Neural progenitor cell (in vitro differentiated cells): ENCODE data around the gene NPY4R2. TPM values are rescaled to one million over a fixed set of nuclear protein-coding genes. Genes with fewer than 3 reads are reported as not detected.
"Not testable (repeated sequence)": the region's sequence is repeated elsewhere in the genome, so short reads cannot be mapped to it uniquely, and the experiment has no call there.

Experiments
- DNase-seq: peaks from one replicate; pipeline ENCODE4 v3.0.0-alpha.2; 2016; ENCODE audit warnings: low spot score
- H2AFZ ChIP-seq: fragments of 200-600 bp; sonication (generic); replicated peaks from 2 replicates; pipeline ENCODE4 v1.6.1; 2016; ENCODE audit warnings: antibody characterized with exemption
- H3F3A ChIP-seq: fragments of 200-600 bp; sonication (generic); 2 replicates; pipeline ENCODE4 v1.6.1; 2016; ENCODE audit warnings: antibody characterized with exemption, low read depth
- H3K27ac ChIP-seq: fragments of 200-600 bp; sonication (generic); 2 replicates; pipeline ENCODE4 v1.5.1; 2016; ENCODE audit warnings: mild to moderate bottlenecking
- H3K27me3 ChIP-seq: fragments of 200-600 bp; sonication (generic); 2 replicates; pipeline ENCODE4 v1.6.1; 2016; ENCODE audit warnings: mild to moderate bottlenecking, moderate library complexity
- H3K36me3 ChIP-seq: fragments of 200-600 bp; sonication (generic); 2 replicates; pipeline ENCODE4 v1.5.1; 2016
- H3K4me1 ChIP-seq: fragments of 200-600 bp; sonication (generic); 2 replicates; pipeline ENCODE4 v1.6.1; 2016; ENCODE audit warnings: mixed run types
- H3K4me2 ChIP-seq: fragments of 200-600 bp; sonication (generic); 2 replicates; pipeline ENCODE4 v1.6.1; 2016
- H3K4me3 ChIP-seq: fragments of 200-600 bp; sonication (generic); 2 replicates; pipeline ENCODE4 v1.5.1; 2016
- H3K79me2 ChIP-seq: fragments of 200-600 bp; sonication (generic); 2 replicates; pipeline ENCODE4 v1.6.1; 2016; ENCODE audit warnings: low read depth
- H3K9ac ChIP-seq: fragments of 200-600 bp; sonication (generic); 2 replicates; pipeline ENCODE4 v1.6.1; 2016
- H3K9me3 ChIP-seq: fragments of 200-600 bp; sonication (generic); 2 replicates; pipeline ENCODE4 v1.5.1; 2016; ENCODE audit warnings: low read depth
- H4K20me1 ChIP-seq: fragments of 200-600 bp; sonication (generic); 2 replicates; pipeline ENCODE4 v1.6.1; 2016; ENCODE audit warnings: low read depth
- H3K27ac Mint-ChIP-seq: 3 replicates; pipeline ENCODE4 v1.8.0; 2021; ENCODE audit warnings: mixed read lengths
- H3K27me3 Mint-ChIP-seq: 2 replicates; pipeline ENCODE4 v1.8.0; 2022; ENCODE audit warnings: low read depth, mild to moderate bottlenecking, inconsistent platforms, moderate library complexity, mixed read lengths; ENCODE audit not compliant: insufficient read depth
- H3K36me3 Mint-ChIP-seq: 3 replicates; pipeline ENCODE4 v1.8.0; 2021; ENCODE audit warnings: mixed read lengths
- H3K4me1 Mint-ChIP-seq: 3 replicates; pipeline ENCODE4 v1.8.0; 2021; ENCODE audit warnings: mixed read lengths
- H3K4me3 Mint-ChIP-seq: 3 replicates; pipeline ENCODE4 v1.8.0; 2021; ENCODE audit warnings: mild to moderate bottlenecking, moderate library complexity, mixed read lengths
- H3K9me3 Mint-ChIP-seq: 3 replicates; pipeline ENCODE4 v1.8.0; 2020; ENCODE audit warnings: mixed read lengths
- total RNA-seq: library from RNA; depleted of rRNA; stranded (reverse); fragments of >200 nt; gene quantifications from 2 replicates; pipeline ENCODE4 v1.2.3, GENCODE V29; 2015; ENCODE audit warnings: low replicate concordance

The NPY4R2 gene
- total RNA-seq, 1 donor from 2014 or later: not detected

DNA sequence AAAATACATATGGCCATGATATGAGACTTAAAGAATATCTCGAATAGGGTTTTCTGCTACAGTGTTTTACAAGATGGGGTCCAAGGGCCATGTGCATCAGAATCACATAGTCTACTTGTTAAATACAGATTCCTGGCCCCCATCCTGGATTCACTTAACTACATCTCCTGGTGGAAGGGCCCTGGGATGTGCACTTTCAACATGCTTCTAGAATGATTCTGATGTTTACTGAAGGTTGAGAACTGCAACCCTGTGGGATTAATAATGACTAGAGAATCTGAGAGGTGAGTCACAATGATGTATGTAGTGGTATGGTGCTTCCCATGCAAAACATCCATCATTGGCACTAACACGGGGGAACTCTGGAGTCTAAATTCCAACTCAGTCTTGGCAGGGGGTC, 2.1 kb downstream of the NPY4R2 start:
- H3K9me3 Mint-ChIP-seq, DNase-seq, H3K27ac ChIP-seq, H3K4me2 ChIP-seq, H3K36me3 ChIP-seq, H4K20me1 ChIP-seq, H3K79me2 ChIP-seq, H3K4me3 Mint-ChIP-seq, H3K4me3 ChIP-seq, H3K9me3 ChIP-seq, H3F3A ChIP-seq, H3K27me3 Mint-ChIP-seq, H3K4me1 ChIP-seq, H3K4me1 Mint-ChIP-seq, H3K27me3 ChIP-seq, H3K36me3 Mint-ChIP-seq, H2AFZ ChIP-seq, H3K27ac Mint-ChIP-seq, H3K9ac ChIP-seq: not testable (repeated sequence)

DNA sequence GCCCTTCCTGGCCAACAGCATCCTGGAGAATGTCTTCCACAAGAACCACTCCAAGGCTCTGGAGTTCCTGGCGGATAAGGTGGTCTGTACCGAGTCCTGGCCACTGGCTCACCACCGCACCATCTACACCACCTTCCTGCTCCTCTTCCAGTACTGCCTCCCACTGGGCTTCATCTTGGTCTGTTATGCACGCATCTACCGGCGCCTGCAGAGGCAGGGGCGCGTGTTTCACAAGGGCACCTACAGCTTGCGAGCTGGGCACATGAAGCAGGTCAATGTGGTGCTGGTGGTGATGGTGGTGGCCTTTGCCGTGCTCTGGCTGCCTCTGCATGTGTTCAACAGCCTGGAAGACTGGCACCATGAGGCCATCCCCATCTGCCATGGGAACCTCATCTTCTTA, 4.0 kb downstream of the NPY4R2 start:
- H3K4me1 ChIP-seq, H3K4me3 Mint-ChIP-seq, H3K9me3 Mint-ChIP-seq, H3K4me2 ChIP-seq, H3K4me1 Mint-ChIP-seq, H3K27ac ChIP-seq, H3K79me2 ChIP-seq, H2AFZ ChIP-seq, H3F3A ChIP-seq, H3K27me3 ChIP-seq, H3K36me3 Mint-ChIP-seq, H3K27me3 Mint-ChIP-seq, H3K9ac ChIP-seq, H4K20me1 ChIP-seq, H3K9me3 ChIP-seq, H3K4me3 ChIP-seq, H3K27ac Mint-ChIP-seq, DNase-seq, H3K36me3 ChIP-seq: not testable (repeated sequence)

DNA sequence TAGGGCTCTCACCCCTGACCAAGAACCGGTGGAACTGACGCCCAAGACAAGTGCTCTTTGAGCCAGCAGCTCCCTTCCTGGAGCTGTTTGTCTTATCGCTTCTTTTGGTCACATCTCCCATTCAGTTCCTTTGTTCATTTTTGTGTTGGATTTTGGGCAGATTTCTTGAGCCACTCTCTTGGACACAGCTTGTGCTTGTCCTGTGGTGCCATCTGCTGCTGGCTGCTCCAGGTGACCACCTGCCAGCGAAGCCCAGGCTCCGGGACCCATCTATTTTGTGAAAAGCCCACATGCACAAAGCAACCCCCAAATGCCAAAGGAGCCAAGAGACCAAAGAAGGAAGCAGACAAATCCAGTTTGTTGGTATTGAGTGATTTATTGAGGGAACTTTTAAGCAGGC, 6.2 kb downstream of the NPY4R2 start:
- not testable (repeated sequence) for DNase-seq, H3K9me3 Mint-ChIP-seq, H3K36me3 ChIP-seq, H3K79me2 ChIP-seq, H3K9me3 ChIP-seq, H4K20me1 ChIP-seq, H3K4me3 Mint-ChIP-seq, H3K27ac ChIP-seq, H3F3A ChIP-seq, H3K4me2 ChIP-seq, H3K4me3 ChIP-seq, H3K27me3 Mint-ChIP-seq, H3K4me1 ChIP-seq, H3K27ac Mint-ChIP-seq, H3K4me1 Mint-ChIP-seq, H3K9ac ChIP-seq, H3K36me3 Mint-ChIP-seq, H2AFZ ChIP-seq, H3K27me3 ChIP-seq

DNA sequence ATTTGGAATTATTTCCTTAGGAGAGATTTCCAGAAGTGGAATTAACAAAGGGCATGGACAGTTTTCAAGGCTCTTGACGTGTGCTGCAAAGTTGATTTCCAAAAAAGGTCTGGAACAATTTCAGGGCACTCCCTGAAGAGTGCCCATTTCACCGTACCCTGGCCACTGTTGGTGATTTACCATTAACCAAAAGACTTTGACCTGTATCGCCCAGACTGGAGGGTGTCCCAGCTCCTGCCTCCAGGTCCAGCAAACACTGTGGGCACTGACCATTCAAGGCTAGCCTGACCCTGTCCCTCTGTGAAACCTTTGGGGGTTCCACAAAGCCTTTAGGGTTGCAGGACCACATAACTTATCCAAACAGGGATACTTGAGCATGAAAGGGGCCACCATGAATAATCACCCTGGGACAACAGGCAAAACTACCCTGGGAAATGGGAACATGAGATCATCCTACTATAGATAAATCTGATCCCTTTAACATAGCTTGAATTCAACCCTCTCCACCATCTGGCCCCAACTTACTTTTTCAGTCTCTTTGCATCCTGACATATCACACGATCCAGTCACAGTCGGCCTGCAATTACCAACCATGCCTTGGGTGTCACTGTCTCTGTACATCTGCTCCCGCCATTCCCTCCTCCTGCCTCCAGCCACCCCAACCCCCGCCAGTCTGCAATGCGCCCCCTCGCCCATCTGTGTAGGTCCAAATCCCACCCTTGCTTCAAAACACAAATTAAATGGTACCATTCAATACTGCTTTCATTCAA, 8.9 kb downstream of the NPY4R2 start:
- not testable (repeated sequence) for H3K4me1 Mint-ChIP-seq, H2AFZ ChIP-seq, H3K27ac Mint-ChIP-seq, H3K27me3 ChIP-seq, H3K36me3 Mint-ChIP-seq, H3K4me2 ChIP-seq, H3K27ac ChIP-seq, H3K4me1 ChIP-seq, H4K20me1 ChIP-seq, DNase-seq, H3K4me3 Mint-ChIP-seq, H3K9me3 Mint-ChIP-seq, H3K9me3 ChIP-seq, H3K9ac ChIP-seq, H3K27me3 Mint-ChIP-seq, H3K36me3 ChIP-seq, H3K4me3 ChIP-seq, H3F3A ChIP-seq, H3K79me2 ChIP-seq

DNA sequence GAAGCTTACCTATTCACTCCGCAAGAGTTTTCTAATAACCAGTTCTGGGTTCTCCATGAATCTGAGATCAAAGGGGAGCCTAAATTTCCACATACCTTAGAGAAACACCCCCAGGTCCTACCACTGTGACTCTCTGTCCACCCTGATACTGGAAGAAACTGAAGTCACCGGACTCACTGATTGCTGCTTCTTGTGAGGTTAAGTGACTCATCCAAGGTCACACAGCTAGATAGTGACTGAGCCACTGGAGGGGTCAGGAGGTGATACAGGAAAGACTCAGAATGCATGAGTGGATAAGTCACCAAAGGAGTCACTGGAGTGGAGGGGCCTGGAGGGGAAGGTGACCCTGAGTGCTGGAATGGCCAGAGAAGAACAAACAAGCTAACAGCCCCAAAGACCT, 9.8 kb downstream of the NPY4R2 start:
- not testable (repeated sequence) for H3K4me1 Mint-ChIP-seq, H3K27ac ChIP-seq, H3K36me3 ChIP-seq, H3K9me3 ChIP-seq, H3K27ac Mint-ChIP-seq, H3K9ac ChIP-seq, H3F3A ChIP-seq, DNase-seq, H3K27me3 ChIP-seq, H3K4me3 Mint-ChIP-seq, H3K9me3 Mint-ChIP-seq, H4K20me1 ChIP-seq, H3K27me3 Mint-ChIP-seq, H3K4me3 ChIP-seq, H3K36me3 Mint-ChIP-seq, H3K4me1 ChIP-seq, H3K4me2 ChIP-seq, H2AFZ ChIP-seq, H3K79me2 ChIP-seq

DNA sequence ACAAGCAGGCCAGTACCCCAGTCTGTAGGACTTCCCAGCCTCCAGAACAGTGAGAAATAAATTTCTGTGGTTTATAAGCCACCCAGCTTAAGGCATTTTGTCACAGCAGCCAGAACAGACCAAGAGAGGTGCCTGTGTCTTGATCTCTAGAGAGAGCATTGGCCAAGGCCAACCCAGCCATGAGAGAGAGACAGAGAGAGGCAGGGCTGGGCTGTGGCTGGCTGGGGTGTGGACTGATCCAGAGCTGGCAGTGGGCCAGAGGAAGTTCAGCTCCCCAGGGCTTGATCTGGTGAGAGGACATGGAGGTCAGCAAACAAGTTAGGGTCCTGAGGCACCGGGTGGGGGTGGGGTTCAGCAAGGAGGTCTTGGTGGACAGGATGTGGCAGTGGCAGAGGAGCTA, 14.4 kb downstream of the NPY4R2 start:
- not testable (repeated sequence) for H3K4me3 Mint-ChIP-seq, H3K27me3 Mint-ChIP-seq, H3K27ac Mint-ChIP-seq, DNase-seq, H2AFZ ChIP-seq, H3K9ac ChIP-seq, H3K4me2 ChIP-seq, H3F3A ChIP-seq, H3K4me1 Mint-ChIP-seq, H3K36me3 ChIP-seq, H4K20me1 ChIP-seq, H3K9me3 Mint-ChIP-seq, H3K9me3 ChIP-seq, H3K27ac ChIP-seq, H3K27me3 ChIP-seq, H3K4me1 ChIP-seq, H3K4me3 ChIP-seq, H3K79me2 ChIP-seq, H3K36me3 Mint-ChIP-seq

DNA sequence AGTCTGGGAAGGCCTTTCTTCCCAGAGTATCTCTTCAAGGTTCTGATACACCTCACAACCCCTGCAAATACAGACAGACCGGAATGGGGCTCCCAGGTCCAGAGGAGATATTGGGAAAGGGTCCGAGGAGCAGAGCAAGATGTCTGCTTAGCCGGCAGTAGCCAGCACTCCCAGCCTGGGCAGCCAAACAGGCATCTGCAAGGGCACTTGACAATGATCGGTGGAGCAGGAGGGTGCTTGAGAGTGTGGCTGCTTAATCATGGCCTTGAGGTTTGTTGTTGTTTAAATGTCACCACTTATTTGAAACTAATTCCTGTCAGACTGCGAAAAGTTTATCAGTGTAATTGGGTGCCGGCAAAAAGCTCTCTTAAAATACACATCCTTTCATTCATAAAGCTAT, 15.0 kb downstream of the NPY4R2 start:
- H3K27ac Mint-ChIP-seq: not testable (repeated sequence)

DNA sequence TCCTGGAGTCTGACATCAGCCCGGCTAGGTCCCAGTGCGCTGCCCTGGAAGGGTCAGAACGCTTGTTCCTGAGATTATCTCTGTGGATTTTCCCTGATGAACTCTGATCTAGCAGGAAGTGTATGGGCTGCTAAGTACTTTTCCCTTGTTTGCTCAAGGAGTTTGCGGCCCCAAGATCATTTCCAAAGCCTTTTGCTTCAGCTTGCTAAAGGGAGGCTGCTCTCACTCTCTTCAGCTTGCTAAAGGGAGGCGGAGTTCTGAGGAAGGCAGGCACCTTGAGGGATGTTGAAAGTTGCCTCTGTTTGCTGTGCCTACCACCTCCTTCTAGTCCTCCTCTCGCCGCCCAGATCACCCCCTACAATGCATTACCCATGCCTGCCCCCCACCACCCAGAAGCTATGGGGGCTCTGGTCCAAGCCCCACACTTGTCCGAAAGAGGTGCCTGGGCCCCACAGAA, 18.3 kb downstream of the NPY4R2 start:
- not testable (repeated sequence) for H3K9me3 Mint-ChIP-seq, H3K4me1 ChIP-seq

More for the DNA sequence above, 15.0 kb downstream of the NPY4R2 start:
- H3K4me3 Mint-ChIP-seq, H3K4me1 ChIP-seq, H3K27ac ChIP-seq, H3K4me2 ChIP-seq, H3K9me3 Mint-ChIP-seq, H3K9ac ChIP-seq, H3K36me3 Mint-ChIP-seq, H3F3A ChIP-seq, H4K20me1 ChIP-seq, H3K4me1 Mint-ChIP-seq, H2AFZ ChIP-seq, H3K9me3 ChIP-seq, H3K79me2 ChIP-seq, H3K27me3 Mint-ChIP-seq, H3K27me3 ChIP-seq, DNase-seq, H3K4me3 ChIP-seq, H3K36me3 ChIP-seq: not testable (repeated sequence)

More for the DNA sequence above, 18.3 kb downstream of the NPY4R2 start:
- H3K4me3 Mint-ChIP-seq, H3K9me3 ChIP-seq, H3K4me2 ChIP-seq, H4K20me1 ChIP-seq, H3K4me1 Mint-ChIP-seq, DNase-seq, H3K4me3 ChIP-seq, H3K36me3 Mint-ChIP-seq, H3F3A ChIP-seq, H3K36me3 ChIP-seq, H3K27ac ChIP-seq, H3K27me3 Mint-ChIP-seq, H3K27me3 ChIP-seq, H3K79me2 ChIP-seq, H3K27ac Mint-ChIP-seq, H3K9ac ChIP-seq, H2AFZ ChIP-seq: not testable (repeated sequence)
